ENCODE measurements around the gene ETFA.

Gene ETFA

DNA sequence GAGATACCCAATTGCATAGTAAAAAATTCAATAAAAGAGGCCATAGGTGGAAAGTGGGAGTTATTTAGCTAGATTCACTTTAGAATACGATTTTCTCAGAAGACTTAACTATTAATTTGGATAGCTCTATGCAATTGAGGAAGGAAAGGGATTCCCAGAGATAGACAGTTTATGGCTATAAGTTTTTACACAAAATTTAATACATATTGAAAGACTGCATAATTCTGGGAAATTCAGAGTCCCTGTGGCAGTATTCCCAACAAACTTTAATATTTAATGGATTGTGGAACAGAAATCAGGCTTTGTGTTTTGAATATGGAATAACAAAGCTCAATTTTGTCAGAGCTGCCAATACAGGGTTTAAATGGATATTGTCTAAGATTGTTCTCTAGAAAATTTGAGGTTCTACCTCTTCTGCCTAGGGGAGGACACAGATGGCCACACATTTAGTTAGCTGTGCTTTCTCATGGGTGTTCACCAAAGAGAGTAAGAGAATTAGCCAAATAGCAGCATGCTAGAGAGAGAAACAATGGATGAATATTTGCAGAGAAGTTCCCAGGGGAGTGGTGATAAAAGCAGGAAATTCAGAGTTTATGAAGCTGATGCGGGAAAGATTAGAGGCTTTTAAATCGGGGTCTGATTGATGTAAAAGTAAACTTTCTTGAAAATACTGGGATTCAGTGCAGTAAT lies 33.8 kb upstream of the ETFA start:
- Histone ChIP-seq H3K79me2 (ENCODE audit: low read length) (peaks cover 39% of the 10 kb centered on the region), H2AFZ (ENCODE audit: low read depth, low read length) (no peak overlapping the region), H3K9me3 (ENCODE audit: insufficient read depth, low read length) (no peaks in the 10 kb centered on the region), H3K4me2 (ENCODE audit: low read length) (no peak overlapping the region), H3K36me3 (replicated peaks; ENCODE audit: low read depth, low read length) (peaks cover 43% of the 10 kb centered on the region), H4K20me1 (ENCODE audit: insufficient read depth, low read length) (peaks cover 5% of the 10 kb centered on the region; the same call in 1 of the 2 replicates), H3K4me1 (ENCODE audit: low read length) (no peaks in the 10 kb centered on the region), H3K27ac (ENCODE audit: low read length) (no peak overlapping the region), H3K9ac (ENCODE audit: low read length) (no peak overlapping the region), H3K27me3 (ENCODE audit: low read depth, low read length) (no peaks in the 10 kb centered on the region), H3K4me3 (ENCODE audit: low read length) (no peak overlapping the region)
- TF ChIP-seq CTCF (IDR thresholded peaks at IDR 0.05; ENCODE audit: low read depth, low read length), result no peak

DNA sequence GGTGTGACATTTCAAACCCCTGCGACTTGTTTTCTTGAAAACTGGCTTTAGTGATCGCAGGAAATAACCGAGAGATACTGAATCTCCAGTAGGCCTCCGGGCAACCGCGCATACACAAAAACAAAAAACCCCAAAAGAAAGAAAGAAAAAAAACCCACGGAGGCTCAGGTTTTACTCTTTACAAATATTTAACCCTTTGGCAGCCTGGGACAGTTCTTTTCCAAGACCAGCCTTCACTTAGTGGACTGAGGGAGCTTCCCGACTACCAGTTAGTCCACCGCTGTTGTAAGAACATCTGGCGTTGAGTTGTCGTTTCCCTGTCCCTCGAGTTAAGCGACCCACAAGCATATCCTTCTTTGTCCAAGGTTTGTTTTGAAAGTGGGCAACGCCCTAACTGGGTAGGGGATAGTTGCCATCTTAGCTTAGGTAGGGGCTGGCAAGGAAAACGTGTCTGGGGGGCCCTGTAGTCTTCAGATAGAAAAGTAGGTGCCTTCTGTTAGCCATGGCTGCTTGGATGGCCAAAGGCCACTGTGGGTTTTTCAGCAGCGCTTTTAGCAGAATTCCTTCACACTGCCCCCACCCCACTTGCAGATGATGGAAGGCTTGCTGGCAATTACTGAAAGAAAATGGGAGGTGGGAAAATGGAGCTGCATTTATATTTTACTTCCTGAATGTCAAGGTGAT lies 32.2 kb upstream of the ETFA start:
- Histone ChIP-seq H2AFZ (ENCODE audit: low read depth, low read length) (no peak overlapping the region), H3K27ac (ENCODE audit: low read length) (no peak overlapping the region), H3K9me3 (ENCODE audit: insufficient read depth, low read length) (no peaks in the 10 kb centered on the region), H3K9ac (ENCODE audit: low read length) (no peak overlapping the region), H3K4me1 (ENCODE audit: low read length) (peaks cover 15% of the 10 kb centered on the region), H3K4me3 (ENCODE audit: low read length) (no peak overlapping the region), H3K4me2 (ENCODE audit: low read length) (no peak overlapping the region), H3K36me3 (replicated peaks; ENCODE audit: low read depth, low read length) (peaks cover 57% of the 10 kb centered on the region), H3K79me2 (ENCODE audit: low read length) (peaks cover 55% of the 10 kb centered on the region), H4K20me1 (ENCODE audit: insufficient read depth, low read length) (peaks cover 17% of the 10 kb centered on the region; the same call in 1 of the 2 replicates), H3K27me3 (ENCODE audit: low read depth, low read length) (no peaks in the 10 kb centered on the region)
- no peak for TF ChIP-seq CTCF (IDR thresholded peaks at IDR 0.05; ENCODE audit: low read depth, low read length)
- no peak for TF ChIP-seq EZH2phosphoT487 (IDR thresholded peaks at IDR 0.05; ENCODE audit: low read depth)

DNA sequence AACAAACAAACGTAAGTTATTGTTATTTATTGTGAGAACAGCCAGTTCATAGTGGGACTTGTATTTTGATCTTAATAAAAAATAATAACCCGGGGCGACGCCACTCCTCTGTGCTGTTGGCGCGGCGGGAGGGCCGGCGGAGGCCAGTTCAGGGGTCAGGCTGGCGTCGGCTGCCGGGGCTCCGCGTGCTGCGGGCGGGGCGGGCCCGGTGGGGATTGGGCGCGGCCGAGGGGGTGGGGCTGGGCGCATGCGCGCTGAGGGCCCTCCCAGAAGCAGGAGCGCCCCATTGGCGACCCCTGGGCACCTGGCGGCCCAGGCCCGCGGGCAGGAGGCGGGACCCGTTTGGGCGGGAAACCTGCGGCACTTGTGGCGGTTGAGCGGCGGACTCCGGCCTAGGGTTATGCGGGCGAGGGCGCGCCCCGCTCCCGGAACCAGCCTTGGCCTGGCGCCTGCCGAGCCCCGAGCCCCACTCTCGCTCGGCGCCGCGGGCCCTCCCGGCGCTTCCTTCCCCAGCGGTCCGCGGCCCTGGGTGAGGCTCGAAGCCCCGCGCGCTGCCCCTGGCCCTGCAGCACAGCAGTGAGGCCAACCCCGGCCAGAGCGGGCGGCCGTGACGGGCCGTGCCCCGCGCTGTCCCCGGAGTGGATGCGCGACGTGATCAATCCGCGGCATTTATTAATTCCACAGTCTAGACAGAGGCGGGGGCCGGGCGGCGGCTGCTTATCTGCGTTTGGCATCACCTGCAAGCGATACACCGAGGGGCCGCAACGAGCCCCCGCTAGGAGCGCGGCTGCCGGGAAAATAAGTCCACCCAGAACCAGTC lies 31.3 kb upstream of the ETFA start:
- H3K27me3 ChIP-seq (ENCODE audit: low read depth, low read length), result no peaks in the 10 kb centered on the region
- H3K9me3 ChIP-seq (ENCODE audit: insufficient read depth, low read length), result no peaks in the 10 kb centered on the region
- H3K4me3 ChIP-seq (ENCODE audit: low read length), result no peak overlapping the region
- no peak overlapping the region for H3K9ac ChIP-seq (ENCODE audit: low read length)
- H2AFZ ChIP-seq (ENCODE audit: low read depth, low read length), result no peak overlapping the region
- peaks cover 18% of the 10 kb centered on the region; the same call in 1 of the 2 replicates for H4K20me1 ChIP-seq (ENCODE audit: insufficient read depth, low read length)
- H3K4me2 ChIP-seq (ENCODE audit: low read length), result no peak overlapping the region
- H3K27ac ChIP-seq (ENCODE audit: low read length), result no peak overlapping the region
- no peak for TF ChIP-seq EZH2phosphoT487 (IDR thresholded peaks at IDR 0.05; ENCODE audit: low read depth)
- no peak for TF ChIP-seq CTCF (IDR thresholded peaks at IDR 0.05; ENCODE audit: low read depth, low read length)
- peaks cover 54% of the 10 kb centered on the region for H3K36me3 ChIP-seq (replicated peaks; ENCODE audit: low read depth, low read length)
- H3K4me1 ChIP-seq (ENCODE audit: low read length), result peaks cover 15% of the 10 kb centered on the region
- peaks cover 64% of the 10 kb centered on the region for H3K79me2 ChIP-seq (ENCODE audit: low read length)

- TF ChIP-seq EZH2phosphoT487 (IDR thresholded peaks at IDR 0.05; ENCODE audit: low read depth) (no peak), CTCF (IDR thresholded peaks at IDR 0.05; ENCODE audit: low read depth, low read length) (no peak)
- Histone ChIP-seq H3K9ac (ENCODE audit: low read length) (no peak overlapping the region), H3K4me1 (ENCODE audit: low read length) (peaks cover 15% of the 10 kb centered on the region), H3K36me3 (replicated peaks; ENCODE audit: low read depth, low read length) (peaks cover 53% of the 10 kb centered on the region), H3K9me3 (ENCODE audit: insufficient read depth, low read length) (no peaks in the 10 kb centered on the region), H2AFZ (ENCODE audit: low read depth, low read length) (no peak overlapping the region), H3K79me2 (ENCODE audit: low read length) (peaks cover 70% of the 10 kb centered on the region), H3K4me3 (ENCODE audit: low read length) (no peak overlapping the region), H4K20me1 (ENCODE audit: insufficient read depth, low read length) (peaks cover 18% of the 10 kb centered on the region; the same call in 1 of the 2 replicates), H3K27me3 (ENCODE audit: low read depth, low read length) (no peaks in the 10 kb centered on the region), H3K4me2 (ENCODE audit: low read length) (no peak overlapping the region), H3K27ac (ENCODE audit: low read length) (no peak overlapping the region)
Measured at GRCh38 chr15:76342058-76342381, 30.8 kb upstream of the ETFA start.
